Esophagus muscularis mucosa (tissue), 4 donors: ENCODE measurements around the gene IGF2R.

Experiments used
- EP300 ChIP-seq: sonication (generic); formaldehyde crosslinking; IDR thresholded peaks from one replicate; pipeline ENCODE4 v1.6.1; 2017; ENCODE audit warnings: antibody characterized with exemption
- POLR2A ChIP-seq: fragments of 450-650 bp; IDR thresholded peaks from one replicate; pipeline ENCODE4 v1.6.1; 2017; ENCODE audit warnings: antibody characterized with exemption, moderate library complexity, mild to moderate bottlenecking, low read depth
- POLR2AphosphoS5 ChIP-seq, 2 donors: sonication (generic); formaldehyde crosslinking; IDR thresholded peaks; one replicate each; pipeline ENCODE4 v1.6.1; 2017; ENCODE audit warnings: antibody characterized with exemption in 2 of 2
- TF ChIP-seq, protein P1 (sequence below), 3 experiments: fragments of 200-600 bp in 2 of 3; fragments of 450-650 bp in 1 of 3; sonication (generic) in 2 of 3; IDR thresholded peaks; one replicate each; pipeline ENCODE4 v1.5.1; 2017 to 2019; ENCODE audit warnings: antibody characterized with exemption in 3 of 3, mild to moderate bottlenecking in 2 of 3, moderate library complexity in 1 of 3

DNA sequence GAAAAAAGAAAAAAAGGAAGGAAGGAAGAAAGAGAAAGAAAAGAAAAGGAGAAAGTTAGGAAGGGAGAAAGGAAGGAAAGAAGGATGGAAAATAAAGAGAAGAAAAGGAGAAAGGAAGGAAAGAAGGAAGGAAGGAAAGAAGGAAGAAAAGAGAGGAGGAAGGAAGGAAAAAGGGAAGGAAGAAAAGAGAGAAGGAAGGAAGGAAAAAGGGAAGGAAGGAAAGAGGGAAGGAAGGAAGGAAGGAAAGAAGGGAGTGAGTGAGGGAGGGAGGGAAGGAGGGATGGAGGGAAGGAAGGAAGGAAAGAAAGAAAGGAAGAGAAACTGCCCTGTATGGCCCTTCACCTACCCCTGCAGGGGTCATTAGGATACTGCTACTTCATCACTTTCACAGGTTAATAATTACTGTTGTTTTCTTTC is 12.9 kb upstream of the IGF2R start:
- TF ChIP-seq, protein P1, sequence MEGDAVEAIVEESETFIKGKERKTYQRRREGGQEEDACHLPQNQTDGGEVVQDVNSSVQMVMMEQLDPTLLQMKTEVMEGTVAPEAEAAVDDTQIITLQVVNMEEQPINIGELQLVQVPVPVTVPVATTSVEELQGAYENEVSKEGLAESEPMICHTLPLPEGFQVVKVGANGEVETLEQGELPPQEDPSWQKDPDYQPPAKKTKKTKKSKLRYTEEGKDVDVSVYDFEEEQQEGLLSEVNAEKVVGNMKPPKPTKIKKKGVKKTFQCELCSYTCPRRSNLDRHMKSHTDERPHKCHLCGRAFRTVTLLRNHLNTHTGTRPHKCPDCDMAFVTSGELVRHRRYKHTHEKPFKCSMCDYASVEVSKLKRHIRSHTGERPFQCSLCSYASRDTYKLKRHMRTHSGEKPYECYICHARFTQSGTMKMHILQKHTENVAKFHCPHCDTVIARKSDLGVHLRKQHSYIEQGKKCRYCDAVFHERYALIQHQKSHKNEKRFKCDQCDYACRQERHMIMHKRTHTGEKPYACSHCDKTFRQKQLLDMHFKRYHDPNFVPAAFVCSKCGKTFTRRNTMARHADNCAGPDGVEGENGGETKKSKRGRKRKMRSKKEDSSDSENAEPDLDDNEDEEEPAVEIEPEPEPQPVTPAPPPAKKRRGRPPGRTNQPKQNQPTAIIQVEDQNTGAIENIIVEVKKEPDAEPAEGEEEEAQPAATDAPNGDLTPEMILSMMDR (IDR thresholded peaks at IDR 0.05), result no peak
- no peak for TF ChIP-seq POLR2A
- TF ChIP-seq POLR2AphosphoS5 (IDR thresholded peaks at IDR 0.05), result no peak
- no peak for TF ChIP-seq EP300
